ENCODE results near the gene LRIG1. TPM values are rescaled to one million over a fixed set of nuclear protein-coding genes. Genes with fewer than 3 reads are reported as not detected.

LRIG1 gene
- total and polyA plus RNA-seq, 2 donors from 2014 or later = 8.2 to 20.6 TPM

DNA sequence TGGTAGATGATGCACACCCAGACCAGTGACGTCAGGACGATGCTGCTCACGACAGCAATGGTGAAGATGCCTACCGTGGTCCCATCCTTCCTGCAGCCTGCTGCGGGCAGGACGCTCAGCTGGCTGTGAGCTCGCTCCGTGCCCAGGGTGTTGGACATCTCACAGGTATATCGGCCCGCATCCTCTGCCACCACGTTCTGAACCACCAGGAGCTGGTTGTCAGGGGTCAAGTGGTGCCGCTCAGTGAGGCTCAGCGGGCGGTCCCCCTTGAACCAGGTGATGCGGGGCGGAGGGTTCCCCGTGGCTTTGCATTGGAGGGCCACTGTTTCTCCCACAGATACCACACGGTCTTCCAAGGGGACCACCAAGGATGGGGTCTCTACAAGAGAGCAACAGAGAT lies 117.8 kb downstream of the LRIG1 start:
- no peak overlapping the region for H3K27ac ChIP-seq (ENCODE audit: low read depth in 2 of 2, low read length in 2 of 2)
- H3K4me3 ChIP-seq (ENCODE audit: low read length in 3 of 3) = no peak overlapping the region
- H3K27me3 ChIP-seq (ENCODE audit: control insufficient read depth, insufficient read depth, low read length) = no peaks in the 10 kb centered on the region
- FAIRE-seq (no peak), DNase-seq (no peak)
- H3K4me1 ChIP-seq (ENCODE audit: control insufficient read depth in 2 of 3, insufficient read depth in 2 of 3, low read depth in 1 of 3, low read length in 3 of 3) = no peaks in the 10 kb centered on the region
- H3K9me3 ChIP-seq (ENCODE audit: control insufficient read depth in 2 of 3, insufficient read depth in 1 of 3, low read length in 3 of 3) = peaks cover 0 to 5% (median 0%) of the 10 kb centered on the region in 3 donors
- TF ChIP-seq, protein P1, sequence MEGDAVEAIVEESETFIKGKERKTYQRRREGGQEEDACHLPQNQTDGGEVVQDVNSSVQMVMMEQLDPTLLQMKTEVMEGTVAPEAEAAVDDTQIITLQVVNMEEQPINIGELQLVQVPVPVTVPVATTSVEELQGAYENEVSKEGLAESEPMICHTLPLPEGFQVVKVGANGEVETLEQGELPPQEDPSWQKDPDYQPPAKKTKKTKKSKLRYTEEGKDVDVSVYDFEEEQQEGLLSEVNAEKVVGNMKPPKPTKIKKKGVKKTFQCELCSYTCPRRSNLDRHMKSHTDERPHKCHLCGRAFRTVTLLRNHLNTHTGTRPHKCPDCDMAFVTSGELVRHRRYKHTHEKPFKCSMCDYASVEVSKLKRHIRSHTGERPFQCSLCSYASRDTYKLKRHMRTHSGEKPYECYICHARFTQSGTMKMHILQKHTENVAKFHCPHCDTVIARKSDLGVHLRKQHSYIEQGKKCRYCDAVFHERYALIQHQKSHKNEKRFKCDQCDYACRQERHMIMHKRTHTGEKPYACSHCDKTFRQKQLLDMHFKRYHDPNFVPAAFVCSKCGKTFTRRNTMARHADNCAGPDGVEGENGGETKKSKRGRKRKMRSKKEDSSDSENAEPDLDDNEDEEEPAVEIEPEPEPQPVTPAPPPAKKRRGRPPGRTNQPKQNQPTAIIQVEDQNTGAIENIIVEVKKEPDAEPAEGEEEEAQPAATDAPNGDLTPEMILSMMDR (IDR thresholded peaks at IDR 0.05; ENCODE audit: borderline replicate concordance, extremely low read depth, insufficient read depth) = no peak
- no peak overlapping the region for H3K9ac ChIP-seq (ENCODE audit: low read length in 3 of 3)
- H3K36me3 ChIP-seq (ENCODE audit: control insufficient read depth in 2 of 3, insufficient read depth in 3 of 3, low read length in 3 of 3) = peaks cover 6 to 83% (median 35%) of the 10 kb centered on the region in 3 donors
- intact Hi-C loops (cut with DNase I) = no loop called here

- TF ChIP-seq, protein P1 (IDR thresholded peaks at IDR 0.05; ENCODE audit: borderline replicate concordance, extremely low read depth, insufficient read depth) = no peak
- FAIRE-seq = no peak
- Histone ChIP-seq H3K9ac (ENCODE audit: low read length in 3 of 3) (no peak overlapping the region), H3K4me3 (ENCODE audit: low read length in 3 of 3) (no peak overlapping the region), H3K27ac (ENCODE audit: low read depth in 2 of 2, low read length in 2 of 2) (no peak overlapping the region), H3K4me1 (ENCODE audit: control insufficient read depth in 2 of 3, insufficient read depth in 2 of 3, low read depth in 1 of 3, low read length in 3 of 3) (no peaks in the 10 kb centered on the region), H3K27me3 (ENCODE audit: control insufficient read depth, insufficient read depth, low read length) (no peaks in the 10 kb centered on the region), H3K36me3 (ENCODE audit: control insufficient read depth in 2 of 3, insufficient read depth in 3 of 3, low read length in 3 of 3) (peaks cover 6 to 86% (median 35%) of the 10 kb centered on the region in 3 donors), H3K9me3 (ENCODE audit: control insufficient read depth in 2 of 3, insufficient read depth in 1 of 3, low read length in 3 of 3) (peaks cover 0 to 5% (median 0%) of the 10 kb centered on the region in 3 donors)
- intact Hi-C loops (cut with DNase I) = no loop called here
- DNase-seq = no peak
These were observed 118.7 kb downstream of the LRIG1 start for GRCh38 chr3:66382142-66382541.

DNA sequence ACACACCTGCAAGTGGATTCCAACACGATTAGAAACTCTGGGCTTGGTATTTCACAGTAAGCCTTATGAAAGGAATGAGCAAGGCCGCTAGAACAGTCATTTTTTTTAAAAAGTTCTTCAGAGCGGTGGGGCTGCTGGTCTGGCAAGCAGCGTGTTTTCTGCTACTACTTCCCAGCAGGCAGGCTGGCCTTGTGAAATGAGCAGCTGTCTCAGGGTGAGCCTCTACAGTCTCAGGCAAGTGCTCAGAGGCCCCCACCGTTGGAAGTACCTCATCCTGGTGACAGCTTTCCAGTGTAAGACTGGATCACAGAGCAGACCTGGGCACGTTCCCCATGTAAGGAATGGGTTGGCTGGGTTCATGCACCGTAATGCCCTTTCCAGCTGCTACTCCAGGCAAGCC lies 119.2 kb downstream of the LRIG1 start:
- Histone ChIP-seq H3K4me3 (ENCODE audit: low read length in 3 of 3) (no peak overlapping the region), H3K4me1 (ENCODE audit: control insufficient read depth in 2 of 3, insufficient read depth in 2 of 3, low read depth in 1 of 3, low read length in 3 of 3) (no peaks in the 10 kb centered on the region), H3K9ac (ENCODE audit: low read length in 3 of 3) (no peak overlapping the region), H3K27ac (ENCODE audit: low read depth in 2 of 2, low read length in 2 of 2) (no peak overlapping the region), H3K36me3 (ENCODE audit: control insufficient read depth in 2 of 3, insufficient read depth in 3 of 3, low read length in 3 of 3) (peaks cover 6 to 81% (median 35%) of the 10 kb centered on the region in 3 donors), H3K27me3 (ENCODE audit: control insufficient read depth, insufficient read depth, low read length) (no peaks in the 10 kb centered on the region), H3K9me3 (ENCODE audit: control insufficient read depth in 2 of 3, insufficient read depth in 1 of 3, low read length in 3 of 3) (peaks cover 0 to 5% (median 0%) of the 10 kb centered on the region in 3 donors)
- no peak for DNase-seq
- no peak for FAIRE-seq
- TF ChIP-seq, protein P1 (IDR thresholded peaks at IDR 0.05; ENCODE audit: borderline replicate concordance, extremely low read depth, insufficient read depth) = no peak
- intact Hi-C loops (cut with DNase I) = no loop called here
